A549 (cell line): ENCODE data around the gene USP13. TPM values are rescaled to one million over a fixed set of nuclear protein-coding genes. Genes with fewer than 3 reads are reported as not detected.

Experiments used
- ATAC-seq, 2 experiments: fragments of 200-7000 bp in 1 of 2; fragments of >200 bp in 1 of 2; cut with Nextera tagmentation in 1 of 2; cut with Tn5 transposase in 1 of 2; 3 replicates each; pipeline versions ENCODE4 v1.8.0 to v1.9.1; 2018 to 2020; ENCODE audit warnings: mild to moderate bottlenecking in 1 of 2, moderate library complexity in 1 of 2
- CTCF ChIA-PET: fragments of 300-600 bp; sonication (Branson Sonifier 250); formaldehyde crosslinking; extraction: SDS; loops from one replicate; lab custom pipeline; 2021; ENCODE audit warnings: antibody characterized with exemption, inconsistent platforms; lab: Yijun Ruan, JAX
- POLR2A ChIA-PET: fragments of 350-600 bp; formaldehyde crosslinking; extraction: SDS; loops from one replicate; lab custom pipeline; 2021; ENCODE audit warnings: antibody characterized with exemption, inconsistent platforms; lab: Yijun Ruan, JAX
- DNase-seq, 2 experiments: peaks; one replicate each; pipeline versions ENCODE4 v3.0.0 to v3.0.0-alpha.2; 2011 to 2016; ENCODE audit warnings: low read depth in 1 of 2, low spot score in 1 of 2
- FAIRE-seq: peaks from 2 replicates; lab custom pipeline; 2011; peaks lifted over from hg19 to GRCh38; lab: Jason Lieb, UNC
- H3K27ac ChIP-seq, 2 experiments: fragments of >200 bp; sonication (Bioruptor Twin); formaldehyde crosslinking; 3 replicates each; pipeline ENCODE4 v1.5.1; 2016 to 2017
- H3K4me1 ChIP-seq: fragments of >200 bp; sonication (Bioruptor Twin); formaldehyde crosslinking; 3 replicates; pipeline ENCODE4 v1.6.1; 2016
- H3K4me2 ChIP-seq: fragments of >200 bp; sonication (Bioruptor Twin); formaldehyde crosslinking; 3 replicates; pipeline ENCODE4 v1.6.1; 2016
- H3K4me3 ChIP-seq: fragments of >200 bp; sonication (Bioruptor Twin); formaldehyde crosslinking; 3 replicates; pipeline ENCODE4 v1.5.1; 2016
- H3K9me3 ChIP-seq: fragments of >200 bp; sonication (Bioruptor Twin); formaldehyde crosslinking; 3 replicates; pipeline ENCODE4 v1.6.1; 2016
- CBX2 ChIP-seq: fragments of 200-600 bp; sonication (generic); IDR thresholded peaks from 2 replicates; pipeline ENCODE4 v1.6.1; 2016; ENCODE audit warnings: low read depth, mild to moderate bottlenecking, borderline replicate concordance
- EHMT2 ChIP-seq: fragments of 200-600 bp; sonication (generic); IDR thresholded peaks from 2 replicates; pipeline ENCODE4 v1.6.1; 2016; ENCODE audit warnings: antibody characterized with exemption, low read depth, mild to moderate bottlenecking, moderate library complexity
- ESRRA ChIP-seq: fragments of 150-350 bp; IDR thresholded peaks from 2 replicates; pipeline ENCODE4 v1.6.1; 2014; ENCODE audit warnings: mild to moderate bottlenecking, low read length, borderline replicate concordance
- FOSL2 ChIP-seq, 2 experiments: fragments of 450-650 bp in 1 of 2; fragments of >200 bp in 1 of 2; sonication (Bioruptor Twin) in 1 of 2; formaldehyde crosslinking; IDR thresholded peaks; 2 replicates each; pipeline versions ENCODE4 v1.5.0 to v1.6.1; 2016 to 2020; ENCODE audit warnings: mild to moderate bottlenecking in 1 of 2, moderate library complexity in 1 of 2
- FOXS1 ChIP-seq: fragments of 250-450 bp; sonication (Bioruptor Pico); IDR thresholded peaks from 2 replicates; pipeline ENCODE4 v1.5.0; 2020; ENCODE audit warnings: mild to moderate bottlenecking, moderate library complexity
- HDAC2 ChIP-seq: fragments of 200-600 bp; sonication (generic); IDR thresholded peaks from 2 replicates; pipeline ENCODE4 v1.6.1; 2016
- HEYL ChIP-seq: fragments of 250-450 bp; sonication (Bioruptor Pico); IDR thresholded peaks from 2 replicates; pipeline ENCODE4 v1.8.0; 2021; ENCODE audit warnings: mild to moderate bottlenecking, moderate library complexity
- HOXB5 ChIP-seq: fragments of 250-450 bp; sonication (Bioruptor Pico); IDR thresholded peaks from 2 replicates; pipeline ENCODE4 v1.5.0; 2020; ENCODE audit warnings: mild to moderate bottlenecking, moderate library complexity
- JUN ChIP-seq, 2 experiments: fragments of >200 bp; sonication (Bioruptor Twin); formaldehyde crosslinking; IDR thresholded peaks; 2 replicates in 1 of 2; 3 replicates in 1 of 2; pipeline ENCODE4 v1.6.1; 2016 to 2017
- MYC ChIP-seq: IDR thresholded peaks from 2 replicates; pipeline ENCODE4 v1.6.1; 2012; ENCODE audit warnings: mild to moderate bottlenecking, inconsistent platforms, low read length, improper control_type of control experiment, borderline replicate concordance
- NR3C1 ChIP-seq: fragments of >200 bp; sonication (Bioruptor Twin); formaldehyde crosslinking; IDR thresholded peaks from 3 replicates; pipeline ENCODE4 v1.6.1; 2017
- PHF8 ChIP-seq: fragments of 200-600 bp; sonication (generic); IDR thresholded peaks from 2 replicates; pipeline ENCODE4 v1.6.1; 2016; ENCODE audit warnings: low read depth, mild to moderate bottlenecking, antibody characterized with exemption, moderate library complexity, borderline replicate concordance
- POLR2A ChIP-seq: IDR thresholded peaks from 2 replicates; pipeline ENCODE4 v1.6.1; 2012; ENCODE audit warnings: mild to moderate bottlenecking, low read length
- POLR2AphosphoS2 ChIP-seq: conservative IDR thresholded peaks from 2 replicates; pipeline ENCODE4 v1.6.1; 2012; ENCODE audit warnings: low read length, improper control_type of control experiment, inconsistent platforms
- RARB ChIP-seq: fragments of 250-450 bp; sonication (Bioruptor Pico); IDR thresholded peaks from 2 replicates; pipeline ENCODE4 v1.8.0; 2021; ENCODE audit warnings: mild to moderate bottlenecking, moderate library complexity
- RCOR1 ChIP-seq: fragments of 150-350 bp; IDR thresholded peaks from 2 replicates; pipeline ENCODE4 v1.6.1; 2014; ENCODE audit warnings: antibody characterized with exemption, low read length, low read depth
- RFX5 ChIP-seq: fragments of 450-650 bp; IDR thresholded peaks from 2 replicates; pipeline ENCODE4 v1.7.1; 2014; ENCODE audit warnings: antibody characterized with exemption, mild to moderate bottlenecking, moderate library complexity
- ZFP36 ChIP-seq: fragments of 450-650 bp; IDR thresholded peaks from 2 replicates; pipeline ENCODE4 v1.6.1; 2014; ENCODE audit warnings: borderline replicate concordance; ENCODE audit not compliant: partially characterized antibody
- WGBS: methylation state at CpG from one replicate; pipeline ENCODE4 v1.1.6; 2017; ENCODE audit errors: missing lambda C conversion rate; 5-methylcytosine and 5-hydroxymethylcytosine counted together
- polyA plus RNA-seq, 4 experiments: library from polyadenylated mRNA; depleted of rRNA in 3 of 4; stranded (reverse); fragments of >200 nt; fragmentation: RNase III in 1 of 4; extraction: RNeasy Plus Mini Kit Qiagen cat#74134 plus additional on column Dnase treatment in 1 of 4; gene quantifications; 2 replicates in 3 of 4; 3 replicates in 1 of 4; pipeline ENCODE4 v1.2.3, GENCODE V29; 2011 to 2017
- TF ChIP-seq, protein P1 (sequence below): fragments of 250-450 bp; sonication (Bioruptor Pico); IDR thresholded peaks from 2 replicates; pipeline ENCODE4 v1.5.0; 2021; ENCODE audit warnings: mild to moderate bottlenecking, moderate library complexity, borderline replicate concordance
- TF ChIP-seq, protein P2 (sequence below): fragments of 450-650 bp; IDR thresholded peaks from 2 replicates; pipeline ENCODE4 v1.6.1; 2014; ENCODE audit warnings: antibody characterized with exemption
- TF ChIP-seq, protein P3 (sequence below): IDR thresholded peaks from 2 replicates; pipeline ENCODE4 v1.6.1; 2012
- TF ChIP-seq, protein P4 (sequence below): fragments of 200-600 bp; sonication (generic); IDR thresholded peaks from 2 replicates; pipeline ENCODE4 v1.6.1; 2016; ENCODE audit warnings: antibody characterized with exemption, mild to moderate bottlenecking, moderate library complexity

Gene USP13
- polyA plus RNA-seq, 2 of the 4 experiments (the other 2 are of a cell fraction) = 7.5 to 10.2 TPM

DNA sequence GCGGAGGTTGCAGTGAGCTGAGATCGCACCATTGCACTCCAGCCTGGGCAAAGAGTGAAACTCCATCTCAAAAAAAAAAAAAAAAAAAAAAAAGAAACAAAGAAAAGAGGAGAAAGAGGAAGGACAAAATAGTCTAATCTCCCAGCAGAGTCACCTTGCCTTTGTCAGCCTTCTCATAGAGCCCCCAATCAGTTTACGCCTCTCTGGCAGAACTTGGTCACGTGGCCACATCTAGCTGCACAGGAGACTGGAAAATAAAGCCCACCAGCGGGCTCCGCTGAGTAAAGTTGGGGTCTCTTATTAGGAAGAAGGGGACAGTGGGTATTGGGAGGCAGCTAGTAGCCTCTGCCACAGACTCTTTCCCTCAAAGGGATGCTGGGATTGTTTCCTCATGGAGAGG lies 41.9 kb downstream of the USP13 start:
- CTCF ChIA-PET = no interaction called here
- Histone ChIP-seq H3K27ac (no peak overlapping the region), H3K4me1 (no peaks in the 10 kb centered on the region), H3K4me3 (no peak overlapping the region)
- WGBS = 91% methylated on average over 6 of the region's 6 CpGs
- TF ChIP-seq RCOR1 (no peak), RARB (CRISPR knock-in tag) (no peak)
- TF ChIP-seq, all 56 proteins: peak for 0
- ATAC-seq (no peak), DNase-seq (no peak), FAIRE-seq (no peak)
- no peaks in the 10 kb centered on the region for H3K9me3 ChIP-seq
- H3K4me2 ChIP-seq = no peak overlapping the region
- POLR2A ChIA-PET = no interaction called here

DNA sequence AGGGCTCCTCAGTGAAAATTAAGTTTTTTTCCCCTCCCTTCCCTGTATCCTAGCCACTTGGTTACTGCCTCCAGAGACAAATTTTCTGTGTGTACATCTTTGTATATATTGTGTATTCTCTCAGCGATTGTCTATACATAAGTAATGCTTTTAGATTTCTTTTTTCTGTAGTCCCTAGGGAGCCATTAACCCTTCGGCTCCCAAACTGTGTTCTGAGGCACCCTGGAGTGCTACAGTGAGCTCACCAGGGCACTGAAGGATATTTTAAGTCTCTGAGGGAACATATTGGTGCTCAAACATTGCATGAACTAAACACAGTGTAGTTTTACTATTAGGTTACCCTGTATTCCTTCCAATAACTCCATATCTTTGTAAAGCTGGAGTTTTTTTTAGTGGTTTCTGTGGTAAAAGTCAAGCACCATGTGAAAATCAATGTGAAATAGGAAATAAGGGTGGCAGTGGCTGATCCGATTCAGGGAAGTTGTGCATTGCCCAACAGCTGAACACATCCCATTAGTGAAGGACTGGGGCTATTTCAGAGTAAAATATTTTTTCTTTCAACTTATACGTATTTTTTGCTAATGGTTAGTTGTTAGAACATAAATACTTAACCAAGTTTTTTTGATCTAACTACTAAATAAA lies 43.0 kb downstream of the USP13 start:
- no peak overlapping the region for H3K4me2 ChIP-seq
- no peak overlapping the region for H3K4me3 ChIP-seq
- ATAC-seq (no peak), DNase-seq (no peak), FAIRE-seq (no peak)
- H3K9me3 ChIP-seq = no peaks in the 10 kb centered on the region
- no peak overlapping the region for H3K27ac ChIP-seq
- TF ChIP-seq ZFP36 (no peak), NR3C1 (no peak), HOXB5 (no peak), ESRRA (no peak), FOSL2 (IDR thresholded peaks at IDR 0.05) (no peak), FOSL2 (CRISPR knock-in tag; IDR thresholded peaks at IDR 0.05) (no peak), EHMT2 (no peak), POLR2AphosphoS2 (no peak), HEYL (CRISPR knock-in tag) (no peak), MYC (no peak), FOXS1 (CRISPR knock-in tag) (no peak), POLR2A (no peak), HDAC2 (no peak), PHF8 (no peak), JUN (IDR thresholded peaks at IDR 0.05) (no peak), CBX2 (no peak), RFX5 (no peak)
- TF ChIP-seq, protein P1, sequence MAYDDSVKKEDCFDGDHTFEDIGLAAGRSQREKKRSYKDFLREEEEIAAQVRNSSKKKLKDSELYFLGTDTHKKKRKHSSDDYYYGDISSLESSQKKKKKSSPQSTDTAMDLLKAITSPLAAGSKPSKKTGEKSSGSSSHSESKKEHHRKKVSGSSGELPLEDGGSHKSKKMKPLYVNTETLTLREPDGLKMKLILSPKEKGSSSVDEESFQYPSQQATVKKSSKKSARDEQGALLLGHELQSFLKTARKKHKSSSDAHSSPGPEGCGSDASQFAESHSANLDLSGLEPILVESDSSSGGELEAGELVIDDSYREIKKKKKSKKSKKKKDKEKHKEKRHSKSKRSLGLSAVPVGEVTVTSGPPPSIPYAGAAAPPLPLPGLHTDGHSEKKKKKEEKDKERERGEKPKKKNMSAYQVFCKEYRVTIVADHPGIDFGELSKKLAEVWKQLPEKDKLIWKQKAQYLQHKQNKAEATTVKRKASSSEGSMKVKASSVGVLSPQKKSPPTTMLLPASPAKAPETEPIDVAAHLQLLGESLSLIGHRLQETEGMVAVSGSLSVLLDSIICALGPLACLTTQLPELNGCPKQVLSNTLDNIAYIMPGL (CRISPR knock-in tag) = no peak
- TF ChIP-seq, protein P2, sequence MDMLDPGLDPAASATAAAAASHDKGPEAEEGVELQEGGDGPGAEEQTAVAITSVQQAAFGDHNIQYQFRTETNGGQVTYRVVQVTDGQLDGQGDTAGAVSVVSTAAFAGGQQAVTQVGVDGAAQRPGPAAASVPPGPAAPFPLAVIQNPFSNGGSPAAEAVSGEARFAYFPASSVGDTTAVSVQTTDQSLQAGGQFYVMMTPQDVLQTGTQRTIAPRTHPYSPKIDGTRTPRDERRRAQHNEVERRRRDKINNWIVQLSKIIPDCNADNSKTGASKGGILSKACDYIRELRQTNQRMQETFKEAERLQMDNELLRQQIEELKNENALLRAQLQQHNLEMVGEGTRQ = no peak
- TF ChIP-seq, protein P3, sequence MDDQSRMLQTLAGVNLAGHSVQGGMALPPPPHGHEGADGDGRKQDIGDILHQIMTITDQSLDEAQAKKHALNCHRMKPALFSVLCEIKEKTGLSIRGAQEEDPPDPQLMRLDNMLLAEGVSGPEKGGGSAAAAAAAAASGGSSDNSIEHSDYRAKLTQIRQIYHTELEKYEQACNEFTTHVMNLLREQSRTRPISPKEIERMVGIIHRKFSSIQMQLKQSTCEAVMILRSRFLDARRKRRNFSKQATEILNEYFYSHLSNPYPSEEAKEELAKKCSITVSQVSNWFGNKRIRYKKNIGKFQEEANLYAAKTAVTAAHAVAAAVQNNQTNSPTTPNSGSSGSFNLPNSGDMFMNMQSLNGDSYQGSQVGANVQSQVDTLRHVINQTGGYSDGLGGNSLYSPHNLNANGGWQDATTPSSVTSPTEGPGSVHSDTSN = no peak
- TF ChIP-seq, protein P4, sequence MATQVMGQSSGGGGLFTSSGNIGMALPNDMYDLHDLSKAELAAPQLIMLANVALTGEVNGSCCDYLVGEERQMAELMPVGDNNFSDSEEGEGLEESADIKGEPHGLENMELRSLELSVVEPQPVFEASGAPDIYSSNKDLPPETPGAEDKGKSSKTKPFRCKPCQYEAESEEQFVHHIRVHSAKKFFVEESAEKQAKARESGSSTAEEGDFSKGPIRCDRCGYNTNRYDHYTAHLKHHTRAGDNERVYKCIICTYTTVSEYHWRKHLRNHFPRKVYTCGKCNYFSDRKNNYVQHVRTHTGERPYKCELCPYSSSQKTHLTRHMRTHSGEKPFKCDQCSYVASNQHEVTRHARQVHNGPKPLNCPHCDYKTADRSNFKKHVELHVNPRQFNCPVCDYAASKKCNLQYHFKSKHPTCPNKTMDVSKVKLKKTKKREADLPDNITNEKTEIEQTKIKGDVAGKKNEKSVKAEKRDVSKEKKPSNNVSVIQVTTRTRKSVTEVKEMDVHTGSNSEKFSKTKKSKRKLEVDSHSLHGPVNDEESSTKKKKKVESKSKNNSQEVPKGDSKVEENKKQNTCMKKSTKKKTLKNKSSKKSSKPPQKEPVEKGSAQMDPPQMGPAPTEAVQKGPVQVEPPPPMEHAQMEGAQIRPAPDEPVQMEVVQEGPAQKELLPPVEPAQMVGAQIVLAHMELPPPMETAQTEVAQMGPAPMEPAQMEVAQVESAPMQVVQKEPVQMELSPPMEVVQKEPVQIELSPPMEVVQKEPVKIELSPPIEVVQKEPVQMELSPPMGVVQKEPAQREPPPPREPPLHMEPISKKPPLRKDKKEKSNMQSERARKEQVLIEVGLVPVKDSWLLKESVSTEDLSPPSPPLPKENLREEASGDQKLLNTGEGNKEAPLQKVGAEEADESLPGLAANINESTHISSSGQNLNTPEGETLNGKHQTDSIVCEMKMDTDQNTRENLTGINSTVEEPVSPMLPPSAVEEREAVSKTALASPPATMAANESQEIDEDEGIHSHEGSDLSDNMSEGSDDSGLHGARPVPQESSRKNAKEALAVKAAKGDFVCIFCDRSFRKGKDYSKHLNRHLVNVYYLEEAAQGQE = no peak
- TF ChIP-seq, all 56 proteins: peak for 0
- no peaks in the 10 kb centered on the region for H3K4me1 ChIP-seq
- ChIA-PET POLR2A (no interaction called here), CTCF (no interaction called here)
- WGBS = 73% methylated on average over 4 of the region's 4 CpGs
